Measurements from ENCODE around the gene OR2B2.
"Not testable (repeated sequence)": the region's sequence is repeated elsewhere in the genome, so short reads cannot be mapped to it uniquely, and the experiment has no call there.

The OR2B2 gene

GRCh38 chr6:27901801-27902200, 10.4 kb downstream of the OR2B2 start:
- no peak overlapping the region; the same call in 1 of the 2 replicates for H3K4me3 ChIP-seq (ENCODE audit: low read length)

GRCh38 chr6:27900197-27900596, 12.0 kb downstream of the OR2B2 start:
- H3K27me3 ChIP-seq (replicated peaks; ENCODE audit: insufficient read depth, low read length); H3K9me2 ChIP-seq (replicated peaks; ENCODE audit: insufficient read depth, low read length); H3K4me3 ChIP-seq (ENCODE audit: low read length); H2AFZ ChIP-seq (ENCODE audit: low read length); H3K4me1 ChIP-seq (ENCODE audit: low read length); H3K4me2 ChIP-seq (ENCODE audit: low read depth, low read length); DNase-seq; H3K27ac ChIP-seq (ENCODE audit: low read length); H3K9ac ChIP-seq (ENCODE audit: low read length); H4K20me1 ChIP-seq (ENCODE audit: insufficient read depth, low read length); H3K9me3 ChIP-seq (replicated peaks; ENCODE audit: insufficient read depth, low read length); H3K36me3 ChIP-seq (replicated peaks; ENCODE audit: insufficient read depth, low read length); H3K79me2 ChIP-seq (ENCODE audit: low read length): not testable (repeated sequence)
- H3F3A ChIP-seq (ENCODE audit: insufficient read depth, low read length): peaks cover 15% of the 10 kb centered on the region

More at GRCh38 chr6:27901801-27902200, 10.4 kb downstream of the OR2B2 start:
- H3K36me3 ChIP-seq (replicated peaks; ENCODE audit: insufficient read depth, low read length): no peaks in the 10 kb centered on the region
- no peaks in the 10 kb centered on the region for H3K9me3 ChIP-seq (replicated peaks; ENCODE audit: insufficient read depth, low read length)
- H3F3A ChIP-seq (ENCODE audit: insufficient read depth, low read length): peaks cover 13% of the 10 kb centered on the region
- no peaks in the 10 kb centered on the region for H4K20me1 ChIP-seq (ENCODE audit: insufficient read depth, low read length)
- no peaks in the 10 kb centered on the region for H3K9me2 ChIP-seq (replicated peaks; ENCODE audit: insufficient read depth, low read length)
- H3K27ac ChIP-seq (ENCODE audit: low read length): no peak overlapping the region
- no peaks in the 10 kb centered on the region for H3K27me3 ChIP-seq (replicated peaks; ENCODE audit: insufficient read depth, low read length)
- H2AFZ ChIP-seq (ENCODE audit: low read length): no peak overlapping the region
- no peak overlapping the region for H3K9ac ChIP-seq (ENCODE audit: low read length)
- TF ChIP-seq EZH2phosphoT487 (IDR thresholded peaks at IDR 0.05; ENCODE audit: low read length): no peak
- TF ChIP-seq EZH2 (optimal IDR thresholded peaks at IDR 0.05; ENCODE audit: low read depth, low read length): no peak
- no peak for TF ChIP-seq CTCF (IDR thresholded peaks at IDR 0.05; ENCODE audit: low read length)
- H3K79me2 ChIP-seq (ENCODE audit: low read length): no peaks in the 10 kb centered on the region
- DNase-seq: no peak
- H3K4me1 ChIP-seq (ENCODE audit: low read length): no peaks in the 10 kb centered on the region
- H3K4me2 ChIP-seq (ENCODE audit: low read depth, low read length): no peak overlapping the region

DNA sequence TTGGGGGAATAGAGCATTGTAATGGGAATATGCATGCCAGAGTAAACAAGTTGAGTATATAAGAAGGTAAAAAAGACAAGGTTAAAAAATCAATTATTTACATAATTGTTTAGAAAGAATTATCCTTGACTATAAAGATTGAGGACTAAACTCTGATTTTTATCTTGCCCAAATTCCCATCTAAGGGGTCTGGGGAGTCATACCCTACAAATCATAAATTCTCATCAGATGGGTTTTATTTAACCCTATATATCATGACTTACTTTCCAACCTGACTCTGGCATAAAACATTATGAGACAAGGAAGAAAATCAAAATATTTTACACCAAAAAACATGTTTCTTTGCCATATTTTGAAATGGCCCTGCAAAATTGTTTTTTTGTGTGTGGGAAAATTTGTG, 12.7 kb downstream of the OR2B2 start:
- no peaks in the 10 kb centered on the region for H3K36me3 ChIP-seq (replicated peaks; ENCODE audit: insufficient read depth, low read length)

More for the DNA sequence above, 12.7 kb downstream of the OR2B2 start:
- no peak overlapping the region for H3K4me2 ChIP-seq (ENCODE audit: low read depth, low read length)
- no peaks in the 10 kb centered on the region for H3K9me2 ChIP-seq (replicated peaks; ENCODE audit: insufficient read depth, low read length)
- H3F3A ChIP-seq (ENCODE audit: insufficient read depth, low read length): peaks cover 21% of the 10 kb centered on the region
- H4K20me1 ChIP-seq (ENCODE audit: insufficient read depth, low read length): no peaks in the 10 kb centered on the region
- no peaks in the 10 kb centered on the region for H3K27me3 ChIP-seq (replicated peaks; ENCODE audit: insufficient read depth, low read length)
- H3K9ac ChIP-seq (ENCODE audit: low read length): no peak overlapping the region
- H3K4me1 ChIP-seq (ENCODE audit: low read length): 0 out of 2 replicates have a peak, but pooled peaks cover 4% of the 10 kb centered on the region
- H3K79me2 ChIP-seq (ENCODE audit: low read length): no peaks in the 10 kb centered on the region
- no peaks in the 10 kb centered on the region for H3K9me3 ChIP-seq (replicated peaks; ENCODE audit: insufficient read depth, low read length)
- no peak for DNase-seq
- no peak overlapping the region for H2AFZ ChIP-seq (ENCODE audit: low read length)
- no peak overlapping the region for H3K27ac ChIP-seq (ENCODE audit: low read length)
- TF ChIP-seq EZH2phosphoT487 (IDR thresholded peaks at IDR 0.05; ENCODE audit: low read length): no peak
- TF ChIP-seq CTCF (IDR thresholded peaks at IDR 0.05; ENCODE audit: low read length): no peak
- TF ChIP-seq EZH2 (optimal IDR thresholded peaks at IDR 0.05; ENCODE audit: low read depth, low read length): no peak
- H3K4me3 ChIP-seq (ENCODE audit: low read length): no peak overlapping the region

Measured in MM.1S (cell line).